ENCODE data around the gene BHLHE23.

GRCh38 chr20:63045401-63045800, 38.6 kb upstream of the BHLHE23 start:
- TF ChIP-seq CTCF (IDR thresholded peaks at IDR 0.05): no peak
- TF ChIP-seq POLR2A (IDR thresholded peaks at IDR 0.05; ENCODE audit: low read depth): no peak
